GM23338 (cell line): Measurements from ENCODE around the gene RBKS. TPM values are rescaled to one million over a fixed set of nuclear protein-coding genes. Genes with fewer than 3 reads are reported as not detected.

Source experiments
- ATAC-seq: fragments of 200-7000 bp; cut with Tn5 transposase; 3 replicates; pipeline ENCODE4 v1.9.1; 2020
- DNase-seq: peaks from one replicate; pipeline ENCODE4 v3.0.0-alpha.2; 2015; ENCODE audit warnings: low spot score
- H2AFZ ChIP-seq: fragments of 200-600 bp; sonication (generic); 2 replicates; pipeline ENCODE4 v1.8.0; 2016; ENCODE audit warnings: antibody characterized with exemption, mild to moderate bottlenecking, moderate library complexity
- H3F3A ChIP-seq: fragments of 200-600 bp; sonication (generic); replicated peaks from 2 replicates; pipeline ENCODE4 v1.8.0; 2017; ENCODE audit warnings: antibody characterized with exemption, mixed run types, low read depth
- H3K27ac ChIP-seq: fragments of 200-600 bp; sonication (generic); 2 replicates; pipeline ENCODE4 v1.6.1; 2016; ENCODE audit warnings: low read depth
- H3K27me3 ChIP-seq: fragments of 200-600 bp; sonication (generic); 2 replicates; pipeline ENCODE4 v1.8.0; 2016; ENCODE audit warnings: mild to moderate bottlenecking, mixed run types, moderate library complexity; ENCODE audit not compliant: insufficient read depth
- H3K36me3 ChIP-seq: fragments of 200-600 bp; sonication (generic); 2 replicates; pipeline ENCODE4 v1.8.0; 2016; ENCODE audit warnings: mild to moderate bottlenecking; ENCODE audit not compliant: insufficient read depth
- H3K4me1 ChIP-seq: fragments of 200-600 bp; sonication (generic); 2 replicates; pipeline ENCODE4 v1.8.0; 2016; ENCODE audit warnings: mild to moderate bottlenecking, moderate library complexity; ENCODE audit not compliant: insufficient read depth
- H3K4me2 ChIP-seq: fragments of 200-600 bp; sonication (generic); 2 replicates; pipeline ENCODE4 v1.7.1; 2017; ENCODE audit warnings: mixed run types
- H3K4me3 ChIP-seq: fragments of 200-600 bp; sonication (generic); 2 replicates; pipeline ENCODE4 v1.6.1; 2016; ENCODE audit warnings: mixed run types
- H3K79me2 ChIP-seq: fragments of 200-600 bp; sonication (generic); replicated peaks from 2 replicates; pipeline ENCODE4 v1.8.0; 2017; ENCODE audit warnings: mild to moderate bottlenecking; ENCODE audit not compliant: insufficient read depth
- H3K9me2 ChIP-seq: fragments of 200-600 bp; sonication (generic); 2 replicates; pipeline ENCODE4 v1.8.0; 2017; ENCODE audit not compliant: insufficient read depth
- H4K20me1 ChIP-seq: fragments of 200-600 bp; sonication (generic); replicated peaks from 2 replicates; pipeline ENCODE4 v1.8.0; 2017; ENCODE audit warnings: mild to moderate bottlenecking; ENCODE audit not compliant: insufficient read depth
- H3K27ac Mint-ChIP-seq: 2 replicates; pipeline ENCODE4 v1.8.0; 2020; ENCODE audit warnings: inconsistent platforms, mild to moderate bottlenecking, moderate library complexity, mixed read lengths
- H3K27me3 Mint-ChIP-seq: 3 replicates; pipeline ENCODE4 v1.8.0; 2022; ENCODE audit warnings: low read depth, mild to moderate bottlenecking, moderate library complexity, mixed read lengths, inconsistent platforms; ENCODE audit not compliant: insufficient read depth, poor library complexity
- H3K36me3 Mint-ChIP-seq: 3 replicates; pipeline ENCODE4 v1.8.0; 2021; ENCODE audit warnings: low read depth, mild to moderate bottlenecking, inconsistent platforms, moderate library complexity, mixed read lengths
- H3K4me1 Mint-ChIP-seq: 3 replicates; pipeline ENCODE4 v1.8.0; 2020; ENCODE audit warnings: mild to moderate bottlenecking, inconsistent platforms, mixed read lengths
- H3K4me3 Mint-ChIP-seq: 3 replicates; pipeline ENCODE4 v1.8.0; 2021; ENCODE audit warnings: moderate library complexity, mild to moderate bottlenecking, inconsistent platforms, mixed read lengths
- H3K9me3 Mint-ChIP-seq: 3 replicates; pipeline ENCODE4 v1.8.0; 2020; ENCODE audit warnings: moderate library complexity, mild to moderate bottlenecking, inconsistent platforms, mixed read lengths
- CREB1 ChIP-seq: fragments of 250-450 bp; sonication (Bioruptor Pico); IDR thresholded peaks from 2 replicates; pipeline ENCODE4 v1.5.0; 2020; ENCODE audit warnings: low read depth, mild to moderate bottlenecking, moderate library complexity
- CTCF ChIP-seq, 2 experiments: fragments of 200-600 bp in 1 of 2; sonication (generic) in 1 of 2; conservative IDR thresholded peaks; 2 replicates each; pipeline versions ENCODE4 v1.5.1 to v1.6.1; 2016 to 2017; ENCODE audit warnings: antibody characterized with exemption in 2 of 2, low read depth in 2 of 2, mild to moderate bottlenecking in 2 of 2, moderate library complexity in 1 of 2
- EZH2 ChIP-seq: fragments of 200-600 bp; sonication (generic); IDR thresholded peaks from one replicate; pipeline ENCODE4 v1.8.0; 2017; ENCODE audit warnings: antibody characterized with exemption, mild to moderate bottlenecking, low read depth; ENCODE audit not compliant: unreplicated experiment
- JUNB ChIP-seq: IDR thresholded peaks from one replicate; pipeline ENCODE4 v1.6.1; 2016; ENCODE audit warnings: antibody characterized with exemption; ENCODE audit not compliant: unreplicated experiment
- NANOG ChIP-seq: IDR thresholded peaks from 2 replicates; pipeline ENCODE4 v1.6.1; 2016; ENCODE audit warnings: antibody characterized with exemption, borderline replicate concordance
- POLR2AphosphoS5 ChIP-seq: IDR thresholded peaks from 2 replicates; pipeline ENCODE4 v1.6.1; 2016; ENCODE audit warnings: antibody characterized with exemption, low read depth
- STAT1 ChIP-seq: IDR thresholded peaks from one replicate; pipeline ENCODE4 v1.6.1; 2016; ENCODE audit warnings: antibody characterized with exemption; ENCODE audit not compliant: unreplicated experiment
- ZNF114 ChIP-seq: fragments of 250-450 bp; sonication (Bioruptor Pico); IDR thresholded peaks from 2 replicates; pipeline ENCODE4 v1.5.0; 2020; ENCODE audit warnings: mild to moderate bottlenecking, moderate library complexity
- polyA plus RNA-seq: library from polyadenylated mRNA; unstranded; fragments of >200 nt; fragmentation: Nextera tagmentation; extraction: Ambion mirVana; gene quantifications from 2 replicates; pipeline ENCODE4 v1.2.1, GENCODE V29; 2016
- total RNA-seq: library from RNA; depleted of rRNA; stranded (reverse); fragments of >200 nt; shearing (Covaris generic); gene quantifications from 2 replicates; pipeline ENCODE4 v1.2.3, GENCODE V29; 2014
- TF ChIP-seq, protein P1 (sequence below): IDR thresholded peaks from one replicate; pipeline ENCODE4 v1.6.1; 2018; ENCODE audit warnings: antibody characterized with exemption; ENCODE audit not compliant: unreplicated experiment
- TF ChIP-seq, protein P2 (sequence below): fragments of 250-450 bp; sonication (Bioruptor Pico); IDR thresholded peaks from 2 replicates; pipeline ENCODE4 v1.5.0; 2020; ENCODE audit warnings: mild to moderate bottlenecking, moderate library complexity

RBKS gene
- total and polyA plus RNA-seq, 2 experiments from 2014 or later = 1.3 to 1.5 TPM

DNA sequence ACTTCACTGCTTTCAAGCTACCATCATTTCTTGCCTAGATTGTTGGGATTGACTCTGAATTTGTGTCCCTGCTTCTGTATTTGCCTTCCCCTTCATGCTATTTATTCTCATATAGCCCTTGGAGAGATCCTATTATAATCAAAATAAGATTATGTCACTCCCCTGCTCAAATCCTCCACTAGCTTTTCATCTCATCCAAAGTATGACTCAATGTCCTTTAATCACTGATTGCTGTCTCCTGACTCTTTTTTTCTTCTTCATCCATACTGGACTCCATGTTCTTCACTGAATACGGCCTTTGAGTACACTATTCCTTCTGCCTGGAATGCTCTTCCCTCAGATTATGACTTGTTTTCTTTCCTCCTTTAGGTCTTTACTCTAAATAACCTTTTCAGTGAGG is 5.0 kb downstream of the RBKS start (continued):
- TF ChIP-seq, protein P1, sequence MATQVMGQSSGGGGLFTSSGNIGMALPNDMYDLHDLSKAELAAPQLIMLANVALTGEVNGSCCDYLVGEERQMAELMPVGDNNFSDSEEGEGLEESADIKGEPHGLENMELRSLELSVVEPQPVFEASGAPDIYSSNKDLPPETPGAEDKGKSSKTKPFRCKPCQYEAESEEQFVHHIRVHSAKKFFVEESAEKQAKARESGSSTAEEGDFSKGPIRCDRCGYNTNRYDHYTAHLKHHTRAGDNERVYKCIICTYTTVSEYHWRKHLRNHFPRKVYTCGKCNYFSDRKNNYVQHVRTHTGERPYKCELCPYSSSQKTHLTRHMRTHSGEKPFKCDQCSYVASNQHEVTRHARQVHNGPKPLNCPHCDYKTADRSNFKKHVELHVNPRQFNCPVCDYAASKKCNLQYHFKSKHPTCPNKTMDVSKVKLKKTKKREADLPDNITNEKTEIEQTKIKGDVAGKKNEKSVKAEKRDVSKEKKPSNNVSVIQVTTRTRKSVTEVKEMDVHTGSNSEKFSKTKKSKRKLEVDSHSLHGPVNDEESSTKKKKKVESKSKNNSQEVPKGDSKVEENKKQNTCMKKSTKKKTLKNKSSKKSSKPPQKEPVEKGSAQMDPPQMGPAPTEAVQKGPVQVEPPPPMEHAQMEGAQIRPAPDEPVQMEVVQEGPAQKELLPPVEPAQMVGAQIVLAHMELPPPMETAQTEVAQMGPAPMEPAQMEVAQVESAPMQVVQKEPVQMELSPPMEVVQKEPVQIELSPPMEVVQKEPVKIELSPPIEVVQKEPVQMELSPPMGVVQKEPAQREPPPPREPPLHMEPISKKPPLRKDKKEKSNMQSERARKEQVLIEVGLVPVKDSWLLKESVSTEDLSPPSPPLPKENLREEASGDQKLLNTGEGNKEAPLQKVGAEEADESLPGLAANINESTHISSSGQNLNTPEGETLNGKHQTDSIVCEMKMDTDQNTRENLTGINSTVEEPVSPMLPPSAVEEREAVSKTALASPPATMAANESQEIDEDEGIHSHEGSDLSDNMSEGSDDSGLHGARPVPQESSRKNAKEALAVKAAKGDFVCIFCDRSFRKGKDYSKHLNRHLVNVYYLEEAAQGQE = no peak

GRCh38 chr2:27884601-27885000 is 5.6 kb downstream of the RBKS start:
- Histone ChIP-seq H3K4me3 (no peak overlapping the region), H3K9me2 (no peaks in the 10 kb centered on the region), H3F3A (no peaks in the 10 kb centered on the region), H3K4me1 (peaks cover 5% of the 10 kb centered on the region; the same call in 1 of the 2 replicates), H2AFZ (no peak overlapping the region), H3K27ac (no peak overlapping the region), H4K20me1 (no peaks in the 10 kb centered on the region), H3K4me2 (no peak overlapping the region), H3K27me3 (no peaks in the 10 kb centered on the region), H3K36me3 (no peaks in the 10 kb centered on the region), H3K79me2 (no peaks in the 10 kb centered on the region; the same call in 1 of the 2 replicates)
- TF ChIP-seq, protein P1 = no peak
- TF ChIP-seq STAT1 (no peak), CTCF (conservative IDR thresholded peaks at IDR 0.05; ENCODE audit: low read depth in 2 of 2) (no peak), ZNF114 (CRISPR knock-in tag) (no peak), JUNB (no peak), POLR2AphosphoS5 (no peak), CREB1 (CRISPR knock-in tag) (no peak), NANOG (no peak), EZH2 (no peak)
- TF ChIP-seq, protein P2, sequence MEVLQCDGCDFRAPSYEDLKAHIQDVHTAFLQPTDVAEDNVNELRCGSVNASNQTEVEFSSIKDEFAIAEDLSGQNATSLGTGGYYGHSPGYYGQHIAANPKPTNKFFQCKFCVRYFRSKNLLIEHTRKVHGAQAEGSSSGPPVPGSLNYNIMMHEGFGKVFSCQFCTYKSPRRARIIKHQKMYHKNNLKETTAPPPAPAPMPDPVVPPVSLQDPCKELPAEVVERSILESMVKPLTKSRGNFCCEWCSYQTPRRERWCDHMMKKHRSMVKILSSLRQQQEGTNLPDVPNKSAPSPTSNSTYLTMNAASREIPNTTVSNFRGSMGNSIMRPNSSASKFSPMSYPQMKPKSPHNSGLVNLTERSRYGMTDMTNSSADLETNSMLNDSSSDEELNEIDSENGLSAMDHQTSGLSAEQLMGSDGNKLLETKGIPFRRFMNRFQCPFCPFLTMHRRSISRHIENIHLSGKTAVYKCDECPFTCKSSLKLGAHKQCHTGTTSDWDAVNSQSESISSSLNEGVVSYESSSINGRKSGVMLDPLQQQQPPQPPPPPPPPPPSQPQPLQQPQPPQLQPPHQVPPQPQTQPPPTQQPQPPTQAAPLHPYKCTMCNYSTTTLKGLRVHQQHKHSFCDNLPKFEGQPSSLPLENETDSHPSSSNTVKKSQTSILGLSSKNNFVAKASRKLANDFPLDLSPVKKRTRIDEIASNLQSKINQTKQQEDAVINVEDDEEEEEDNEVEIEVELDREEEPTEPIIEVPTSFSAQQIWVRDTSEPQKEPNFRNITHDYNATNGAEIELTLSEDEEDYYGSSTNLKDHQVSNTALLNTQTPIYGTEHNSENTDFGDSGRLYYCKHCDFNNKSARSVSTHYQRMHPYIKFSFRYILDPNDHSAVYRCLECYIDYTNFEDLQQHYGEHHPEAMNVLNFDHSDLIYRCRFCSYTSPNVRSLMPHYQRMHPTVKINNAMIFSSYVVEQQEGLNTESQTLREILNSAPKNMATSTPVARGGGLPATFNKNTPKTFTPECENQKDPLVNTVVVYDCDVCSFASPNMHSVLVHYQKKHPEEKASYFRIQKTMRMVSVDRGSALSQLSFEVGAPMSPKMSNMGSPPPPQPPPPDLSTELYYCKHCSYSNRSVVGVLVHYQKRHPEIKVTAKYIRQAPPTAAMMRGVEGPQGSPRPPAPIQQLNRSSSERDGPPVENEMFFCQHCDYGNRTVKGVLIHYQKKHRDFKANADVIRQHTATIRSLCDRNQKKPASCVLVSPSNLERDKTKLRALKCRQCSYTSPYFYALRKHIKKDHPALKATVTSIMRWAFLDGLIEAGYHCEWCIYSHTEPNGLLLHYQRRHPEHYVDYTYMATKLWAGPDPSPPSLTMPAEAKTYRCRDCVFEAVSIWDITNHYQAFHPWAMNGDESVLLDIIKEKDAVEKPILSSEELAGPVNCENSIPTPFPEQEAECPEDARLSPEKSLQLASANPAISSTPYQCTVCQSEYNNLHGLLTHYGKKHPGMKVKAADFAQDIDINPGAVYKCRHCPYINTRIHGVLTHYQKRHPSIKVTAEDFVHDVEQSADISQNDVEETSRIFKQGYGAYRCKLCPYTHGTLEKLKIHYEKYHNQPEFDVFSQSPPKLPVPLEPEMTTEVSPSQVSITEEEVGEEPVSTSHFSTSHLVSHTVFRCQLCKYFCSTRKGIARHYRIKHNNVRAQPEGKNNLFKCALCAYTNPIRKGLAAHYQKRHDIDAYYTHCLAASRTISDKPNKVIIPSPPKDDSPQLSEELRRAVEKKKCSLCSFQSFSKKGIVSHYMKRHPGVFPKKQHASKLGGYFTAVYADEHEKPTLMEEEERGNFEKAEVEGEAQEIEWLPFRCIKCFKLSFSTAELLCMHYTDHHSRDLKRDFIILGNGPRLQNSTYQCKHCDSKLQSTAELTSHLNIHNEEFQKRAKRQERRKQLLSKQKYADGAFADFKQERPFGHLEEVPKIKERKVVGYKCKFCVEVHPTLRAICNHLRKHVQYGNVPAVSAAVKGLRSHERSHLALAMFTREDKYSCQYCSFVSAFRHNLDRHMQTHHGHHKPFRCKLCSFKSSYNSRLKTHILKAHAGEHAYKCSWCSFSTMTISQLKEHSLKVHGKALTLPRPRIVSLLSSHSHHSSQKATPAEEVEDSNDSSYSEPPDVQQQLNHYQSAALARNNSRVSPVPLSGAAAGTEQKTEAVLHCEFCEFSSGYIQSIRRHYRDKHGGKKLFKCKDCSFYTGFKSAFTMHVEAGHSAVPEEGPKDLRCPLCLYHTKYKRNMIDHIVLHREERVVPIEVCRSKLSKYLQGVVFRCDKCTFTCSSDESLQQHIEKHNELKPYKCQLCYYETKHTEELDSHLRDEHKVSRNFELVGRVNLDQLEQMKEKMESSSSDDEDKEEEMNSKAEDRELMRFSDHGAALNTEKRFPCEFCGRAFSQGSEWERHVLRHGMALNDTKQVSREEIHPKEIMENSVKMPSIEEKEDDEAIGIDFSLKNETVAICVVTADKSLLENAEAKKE (CRISPR knock-in tag) = no peak
- ATAC-seq (no peak), DNase-seq (no peak)
- peaks cover 2% of the 10 kb centered on the region for H3K27me3 Mint-ChIP-seq
- H3K9me3 Mint-ChIP-seq = no peaks in the 10 kb centered on the region
- no peak overlapping the region for H3K4me3 Mint-ChIP-seq
- H3K36me3 Mint-ChIP-seq = no peaks in the 10 kb centered on the region; the same call in 2 of the 3 replicates
- H3K4me1 Mint-ChIP-seq = peaks cover 2% of the 10 kb centered on the region; the same call in 1 of the 3 replicates
- H3K27ac Mint-ChIP-seq = no peak overlapping the region
